ENCODE results near the gene FABP1.

Gene FABP1

DNA sequence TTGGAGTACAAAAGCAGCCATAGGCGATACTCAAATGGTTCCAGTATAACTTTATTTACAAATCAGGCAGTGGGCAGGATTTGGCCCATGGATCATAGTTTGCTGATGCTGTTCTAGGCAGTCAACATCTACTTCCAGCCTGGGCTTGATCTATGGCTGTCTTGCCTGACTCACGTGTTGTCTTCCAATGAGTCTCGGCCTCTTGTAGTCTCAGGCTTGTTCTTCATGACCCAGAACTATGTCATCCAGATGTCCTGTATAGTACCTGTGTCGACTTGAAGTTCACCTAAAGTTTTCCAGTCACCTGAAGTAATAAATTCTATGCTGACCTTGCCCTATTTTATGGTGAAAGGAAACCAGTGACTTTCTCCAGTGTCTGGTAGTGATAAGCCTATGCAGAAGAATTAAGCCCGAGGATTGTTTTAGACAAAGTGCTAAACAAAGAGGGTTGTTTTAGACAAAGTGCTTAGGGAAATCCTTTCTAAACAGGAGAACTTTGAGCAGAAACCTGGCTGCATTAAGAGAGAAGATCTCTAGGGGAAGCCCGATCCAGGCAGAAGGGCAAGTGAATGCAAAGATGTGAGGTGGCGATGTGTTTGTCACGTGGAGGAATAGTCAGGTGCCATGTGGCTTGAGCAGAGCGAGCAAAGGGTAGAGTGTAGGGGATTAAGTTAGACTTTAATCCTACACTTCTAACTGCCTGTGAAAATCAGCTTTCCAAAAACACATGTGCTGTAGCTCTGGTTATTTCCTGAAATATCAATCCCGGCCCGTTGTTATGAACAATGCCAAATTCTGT is 33.8 kb upstream of the FABP1 start:
- H3K9me3 ChIP-seq (ENCODE audit: control insufficient read depth, low read length), result no peaks in the 10 kb centered on the region
- no peak overlapping the region for H3K27ac ChIP-seq (ENCODE audit: insufficient read depth, low read depth, low read length, poor library complexity, severe bottlenecking)
- no peak overlapping the region for H3K4me3 ChIP-seq (ENCODE audit: insufficient read depth, low read depth, low read length)
- H3K4me1 ChIP-seq (ENCODE audit: control insufficient read depth, insufficient read depth, low read length), result no peaks in the 10 kb centered on the region
- no peaks in the 10 kb centered on the region for H3K36me3 ChIP-seq (ENCODE audit: control insufficient read depth, insufficient read depth, low read length)
- 88 to 89% methylated on average over 11 of the region's 11 CpGs for WGBS, 2 experiments
- no peaks in the 10 kb centered on the region for H3K27me3 ChIP-seq (ENCODE audit: control insufficient read depth, insufficient read depth, low read length, poor library complexity, severe bottlenecking)

DNA sequence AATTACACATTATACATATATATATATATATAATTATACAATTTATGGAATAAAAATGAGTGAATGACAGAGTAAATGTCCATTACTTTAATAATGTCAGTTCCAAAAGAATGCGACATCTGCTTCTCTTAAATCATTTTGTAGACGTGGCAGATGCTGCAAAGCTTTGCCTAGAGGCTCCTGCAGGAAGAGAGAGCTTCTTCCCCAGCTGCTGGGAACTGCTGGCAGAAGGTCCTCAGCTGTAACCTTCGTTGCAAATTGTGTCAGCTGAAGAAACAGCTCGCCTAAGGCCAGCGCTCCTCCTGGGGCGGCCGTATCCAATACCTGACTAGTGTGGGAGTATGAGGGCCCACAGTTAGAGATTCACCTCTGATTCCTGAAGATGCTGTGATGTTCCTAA is 32.7 kb upstream of the FABP1 start:
- Histone ChIP-seq H3K9me3 (ENCODE audit: control insufficient read depth, low read length) (no peaks in the 10 kb centered on the region), H3K27ac (ENCODE audit: insufficient read depth, low read depth, low read length, poor library complexity, severe bottlenecking) (no peak overlapping the region), H3K4me3 (ENCODE audit: insufficient read depth, low read depth, low read length) (no peak overlapping the region), H3K27me3 (ENCODE audit: control insufficient read depth, insufficient read depth, low read length, poor library complexity, severe bottlenecking) (no peaks in the 10 kb centered on the region), H3K4me1 (ENCODE audit: control insufficient read depth, insufficient read depth, low read length) (no peaks in the 10 kb centered on the region), H3K36me3 (ENCODE audit: control insufficient read depth, insufficient read depth, low read length) (no peaks in the 10 kb centered on the region)
- WGBS, 2 experiments, result 85 to 87% methylated on average over 7 of the region's 7 CpGs

DNA sequence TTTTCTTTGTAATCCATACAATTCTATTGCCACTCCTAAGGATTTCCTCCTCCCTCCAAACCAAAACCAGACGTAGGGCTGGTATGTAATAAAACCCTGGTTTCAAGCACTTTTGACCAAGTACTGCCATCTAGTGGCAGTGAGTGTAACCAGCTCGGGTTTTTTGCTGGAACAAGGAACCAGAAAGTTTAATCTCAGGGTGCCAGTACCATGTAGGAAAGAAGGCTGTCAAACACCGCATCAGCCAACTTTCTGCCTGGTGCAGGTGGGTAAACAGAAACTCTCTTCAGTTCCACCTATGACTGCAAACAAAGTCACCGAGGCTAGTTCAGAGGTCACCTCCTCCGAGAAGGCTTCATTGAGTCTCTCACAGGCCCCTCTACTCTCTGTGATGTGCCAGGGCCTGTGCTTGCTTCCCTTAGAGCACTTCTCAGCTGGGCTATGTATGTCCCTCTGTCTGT is 32.1 kb upstream of the FABP1 start:
- 41 to 45% methylated on average over 5 of the region's 5 CpGs for WGBS, 2 experiments
- Histone ChIP-seq H3K9me3 (ENCODE audit: control insufficient read depth, low read length) (no peaks in the 10 kb centered on the region), H3K36me3 (ENCODE audit: control insufficient read depth, insufficient read depth, low read length) (no peaks in the 10 kb centered on the region), H3K27ac (ENCODE audit: insufficient read depth, low read depth, low read length, poor library complexity, severe bottlenecking) (no peak overlapping the region), H3K4me1 (ENCODE audit: control insufficient read depth, insufficient read depth, low read length) (no peaks in the 10 kb centered on the region), H3K27me3 (ENCODE audit: control insufficient read depth, insufficient read depth, low read length, poor library complexity, severe bottlenecking) (no peaks in the 10 kb centered on the region), H3K4me3 (ENCODE audit: insufficient read depth, low read depth, low read length) (no peak overlapping the region)

DNA sequence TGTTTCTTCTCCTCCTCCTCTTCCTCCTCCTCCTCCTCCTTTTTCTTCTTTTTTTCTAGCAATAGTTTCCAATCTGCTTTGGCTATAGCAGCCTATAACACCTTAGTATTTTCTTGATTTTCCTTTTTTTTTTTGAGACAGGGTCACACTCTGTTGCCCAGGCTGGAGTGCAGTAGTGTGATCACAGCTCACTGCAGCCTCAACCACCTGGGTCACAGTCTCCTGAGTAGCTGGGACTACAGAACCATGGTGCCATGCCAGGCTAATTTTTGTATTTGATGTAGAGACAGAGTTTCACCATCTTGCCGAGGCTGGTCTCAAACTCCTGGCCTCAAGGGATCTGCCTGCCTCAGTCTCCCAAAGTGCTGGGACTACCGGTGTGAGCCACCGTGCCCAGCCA is 31.6 kb upstream of the FABP1 start:
- H3K36me3 ChIP-seq (ENCODE audit: control insufficient read depth, insufficient read depth, low read length), result no peaks in the 10 kb centered on the region

DNA sequence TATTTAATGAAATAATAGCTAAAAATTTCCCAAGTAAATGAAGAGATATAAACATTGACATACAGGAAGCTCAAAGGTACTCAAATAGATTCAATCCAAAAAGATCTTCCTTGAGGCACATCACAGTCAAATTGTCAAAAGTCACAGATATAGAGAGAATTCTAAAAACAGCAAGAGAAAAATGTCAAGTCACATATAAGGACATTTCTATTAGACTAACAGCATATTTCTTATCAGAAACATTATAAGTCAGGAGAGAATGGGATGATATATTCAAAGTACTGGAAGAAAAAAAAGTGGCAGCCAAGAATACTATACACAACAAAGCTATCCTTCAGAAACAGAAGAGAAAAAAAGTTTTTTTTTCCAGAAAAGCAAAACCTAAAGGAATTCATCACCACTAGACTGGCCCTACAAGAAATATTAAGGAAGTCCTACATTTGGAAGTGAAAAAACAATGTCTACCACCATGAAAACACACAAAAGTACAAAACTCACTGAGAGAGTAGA is 21.1 kb upstream of the FABP1 start:
- Histone ChIP-seq H3K9me3 (ENCODE audit: control insufficient read depth, low read length) (peaks cover 3% of the 10 kb centered on the region), H3K4me3 (ENCODE audit: insufficient read depth, low read depth, low read length) (no peak overlapping the region), H3K27ac (ENCODE audit: insufficient read depth, low read depth, low read length, poor library complexity, severe bottlenecking) (no peak overlapping the region), H3K4me1 (ENCODE audit: control insufficient read depth, insufficient read depth, low read length) (no peaks in the 10 kb centered on the region), H3K27me3 (ENCODE audit: control insufficient read depth, insufficient read depth, low read length, poor library complexity, severe bottlenecking) (no peaks in the 10 kb centered on the region), H3K36me3 (ENCODE audit: control insufficient read depth, insufficient read depth, low read length) (no peaks in the 10 kb centered on the region)

More for the DNA sequence above, 31.6 kb upstream of the FABP1 start:
- H3K4me1 ChIP-seq (ENCODE audit: control insufficient read depth, insufficient read depth, low read length), result no peaks in the 10 kb centered on the region
- no peaks in the 10 kb centered on the region for H3K27me3 ChIP-seq (ENCODE audit: control insufficient read depth, insufficient read depth, low read length, poor library complexity, severe bottlenecking)
- no peaks in the 10 kb centered on the region for H3K9me3 ChIP-seq (ENCODE audit: control insufficient read depth, low read length)
- no peak overlapping the region for H3K4me3 ChIP-seq (ENCODE audit: insufficient read depth, low read depth, low read length)
- H3K27ac ChIP-seq (ENCODE audit: insufficient read depth, low read depth, low read length, poor library complexity, severe bottlenecking), result no peak overlapping the region
- WGBS, 2 experiments, result 78 to 96% methylated on average over 3 of the region's 3 CpGs

DNA sequence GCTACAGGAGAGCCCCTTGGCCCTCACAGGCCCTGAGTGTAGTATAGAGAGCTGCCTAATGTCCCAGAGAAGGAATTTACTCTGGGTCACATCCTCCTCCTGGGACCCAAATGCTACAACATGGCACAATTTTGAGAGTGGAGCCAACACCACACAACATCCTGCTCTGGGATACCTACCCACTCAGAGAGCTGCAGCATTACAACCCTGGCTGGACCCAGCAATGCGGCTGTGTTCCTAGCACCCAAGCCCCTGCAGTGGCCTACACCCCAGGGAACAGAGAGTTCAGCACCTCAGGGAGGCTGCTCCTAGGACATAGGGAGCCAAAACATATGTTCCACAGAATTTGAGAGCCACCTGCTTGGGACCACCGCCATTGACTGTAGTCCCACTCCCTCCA is 19.3 kb upstream of the FABP1 start:
- H3K27ac ChIP-seq (ENCODE audit: insufficient read depth, low read depth, low read length, poor library complexity, severe bottlenecking), result no peak overlapping the region
- 93% methylated on average over 2 of the region's 2 CpGs for WGBS, 2 experiments

DNA sequence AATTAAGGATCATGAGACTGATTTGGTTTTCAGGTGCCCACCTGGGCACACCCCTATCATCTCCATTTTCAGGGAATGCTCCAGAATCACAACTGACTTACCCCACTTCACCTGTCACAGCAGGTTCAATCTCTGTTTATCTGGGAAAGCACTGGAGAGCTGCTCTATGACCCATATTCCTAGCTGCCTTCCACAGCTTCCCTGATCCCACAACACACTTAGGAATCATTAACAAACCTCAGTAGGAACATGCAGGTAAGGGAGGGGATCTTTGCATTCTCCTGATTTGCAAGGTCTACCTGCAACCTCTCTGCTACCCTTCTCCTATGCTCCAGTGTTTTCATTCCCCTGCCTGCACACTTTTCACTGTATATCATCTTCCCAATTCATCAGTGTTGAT is 18.7 kb upstream of the FABP1 start:
- no peak overlapping the region for H3K4me3 ChIP-seq (ENCODE audit: insufficient read depth, low read depth, low read length)
- peaks cover 3% of the 10 kb centered on the region for H3K9me3 ChIP-seq (ENCODE audit: control insufficient read depth, low read length)
- no peaks in the 10 kb centered on the region for H3K4me1 ChIP-seq (ENCODE audit: control insufficient read depth, insufficient read depth, low read length)
- H3K27ac ChIP-seq (ENCODE audit: insufficient read depth, low read depth, low read length, poor library complexity, severe bottlenecking), result no peak overlapping the region
- H3K36me3 ChIP-seq (ENCODE audit: control insufficient read depth, insufficient read depth, low read length), result no peaks in the 10 kb centered on the region
- no peaks in the 10 kb centered on the region for H3K27me3 ChIP-seq (ENCODE audit: control insufficient read depth, insufficient read depth, low read length, poor library complexity, severe bottlenecking)

More for the DNA sequence above, 19.3 kb upstream of the FABP1 start:
- Histone ChIP-seq H3K4me1 (ENCODE audit: control insufficient read depth, insufficient read depth, low read length) (no peaks in the 10 kb centered on the region), H3K36me3 (ENCODE audit: control insufficient read depth, insufficient read depth, low read length) (no peaks in the 10 kb centered on the region), H3K9me3 (ENCODE audit: control insufficient read depth, low read length) (peaks cover 3% of the 10 kb centered on the region), H3K4me3 (ENCODE audit: insufficient read depth, low read depth, low read length) (no peak overlapping the region), H3K27me3 (ENCODE audit: control insufficient read depth, insufficient read depth, low read length, poor library complexity, severe bottlenecking) (no peaks in the 10 kb centered on the region)

DNA sequence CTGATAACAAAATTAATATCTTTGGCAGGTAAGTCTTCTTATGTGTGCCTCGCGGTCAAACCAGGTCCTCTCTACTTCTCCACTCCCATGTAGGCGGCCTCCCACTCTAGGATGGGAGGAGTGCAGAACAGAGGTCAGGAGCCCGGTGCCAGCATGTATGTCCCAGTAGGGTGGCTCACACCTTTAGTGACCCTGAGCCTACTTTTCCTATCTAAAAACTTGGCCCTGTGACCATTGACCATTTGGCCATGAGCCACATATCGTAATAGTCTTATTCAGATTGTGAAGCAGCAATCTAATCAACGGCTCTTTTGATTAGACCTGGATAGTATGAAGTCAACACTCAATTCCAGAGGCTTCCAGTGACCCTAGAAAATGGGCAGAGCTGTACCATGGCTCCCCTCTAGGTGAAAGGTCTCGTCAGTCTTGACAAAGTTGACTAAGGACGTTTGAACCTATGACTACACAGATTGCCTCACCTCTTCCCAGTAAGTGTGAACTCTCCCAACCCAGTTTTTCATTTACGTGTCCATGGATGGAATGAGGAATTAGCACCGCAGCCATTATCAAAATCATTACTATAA is 17.1 kb upstream of the FABP1 start:
- Histone ChIP-seq H3K27ac (ENCODE audit: insufficient read depth, low read depth, low read length, poor library complexity, severe bottlenecking) (no peak overlapping the region), H3K4me3 (ENCODE audit: insufficient read depth, low read depth, low read length) (no peak overlapping the region), H3K9me3 (ENCODE audit: control insufficient read depth, low read length) (peaks cover 3% of the 10 kb centered on the region), H3K27me3 (ENCODE audit: control insufficient read depth, insufficient read depth, low read length, poor library complexity, severe bottlenecking) (no peaks in the 10 kb centered on the region), H3K36me3 (ENCODE audit: control insufficient read depth, insufficient read depth, low read length) (no peaks in the 10 kb centered on the region), H3K4me1 (ENCODE audit: control insufficient read depth, insufficient read depth, low read length) (no peaks in the 10 kb centered on the region)
- WGBS, 2 experiments, result 90 to 97% methylated on average over 10 of the region's 10 CpGs

DNA sequence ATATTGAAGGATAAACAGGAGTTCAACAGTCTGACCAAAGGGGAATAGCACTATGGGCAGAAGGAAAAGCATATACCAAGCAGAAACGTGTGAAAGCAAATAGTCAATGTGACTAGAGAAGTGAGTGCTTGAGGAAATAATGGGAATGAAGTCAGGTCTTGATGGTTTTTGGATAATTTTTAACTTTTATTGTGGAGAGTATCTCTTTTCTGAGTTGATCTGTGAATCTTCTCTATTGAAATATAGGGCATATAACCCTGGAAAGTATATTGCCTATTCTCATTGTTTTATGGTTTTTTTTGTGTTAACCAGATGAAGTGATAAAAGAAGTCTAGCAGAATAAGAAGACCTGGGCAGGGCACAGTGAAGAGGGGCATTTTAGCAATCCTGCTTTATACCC is 16.4 kb upstream of the FABP1 start:
- Histone ChIP-seq H3K4me3 (ENCODE audit: insufficient read depth, low read depth, low read length) (no peak overlapping the region), H3K27me3 (ENCODE audit: control insufficient read depth, insufficient read depth, low read length, poor library complexity, severe bottlenecking) (no peaks in the 10 kb centered on the region), H3K9me3 (ENCODE audit: control insufficient read depth, low read length) (peaks cover 3% of the 10 kb centered on the region), H3K36me3 (ENCODE audit: control insufficient read depth, insufficient read depth, low read length) (no peaks in the 10 kb centered on the region), H3K4me1 (ENCODE audit: control insufficient read depth, insufficient read depth, low read length) (no peaks in the 10 kb centered on the region), H3K27ac (ENCODE audit: insufficient read depth, low read depth, low read length, poor library complexity, severe bottlenecking) (no peak overlapping the region)
- WGBS, 2 experiments, result 78 to 85% methylated on average over 1 of the region's 1 CpG

DNA sequence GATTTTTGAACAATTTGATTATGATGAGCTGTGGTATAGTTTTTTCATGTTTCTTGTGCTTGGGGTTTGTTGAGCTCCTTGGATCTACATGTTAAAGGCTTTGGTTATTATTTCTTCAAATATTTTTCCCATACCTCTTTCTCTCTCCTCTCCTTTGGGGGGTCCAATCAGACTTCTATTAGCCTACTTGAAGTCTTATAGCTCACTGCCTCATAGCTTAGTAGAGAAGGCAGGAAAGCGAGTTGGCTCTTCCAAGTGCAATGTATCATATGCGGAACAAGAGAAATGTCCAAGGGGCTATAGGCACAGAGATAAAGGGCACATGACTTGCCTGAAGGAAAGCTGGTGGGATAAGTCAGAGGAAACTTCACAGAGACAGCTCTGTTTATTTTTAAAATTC is 14.1 kb upstream of the FABP1 start:
- no peaks in the 10 kb centered on the region for H3K27me3 ChIP-seq (ENCODE audit: control insufficient read depth, insufficient read depth, low read length, poor library complexity, severe bottlenecking)
- H3K4me1 ChIP-seq (ENCODE audit: control insufficient read depth, insufficient read depth, low read length), result no peaks in the 10 kb centered on the region
- H3K27ac ChIP-seq (ENCODE audit: insufficient read depth, low read depth, low read length, poor library complexity, severe bottlenecking), result no peak overlapping the region
- 90 to 97% methylated on average over 2 of the region's 2 CpGs for WGBS, 2 experiments
- no peaks in the 10 kb centered on the region for H3K36me3 ChIP-seq (ENCODE audit: control insufficient read depth, insufficient read depth, low read length)
- no peaks in the 10 kb centered on the region for H3K9me3 ChIP-seq (ENCODE audit: control insufficient read depth, low read length)
- H3K4me3 ChIP-seq (ENCODE audit: insufficient read depth, low read depth, low read length), result no peak overlapping the region
